ENCODE data around the gene STXBP3.

- TF ChIP-seq, protein P1, sequence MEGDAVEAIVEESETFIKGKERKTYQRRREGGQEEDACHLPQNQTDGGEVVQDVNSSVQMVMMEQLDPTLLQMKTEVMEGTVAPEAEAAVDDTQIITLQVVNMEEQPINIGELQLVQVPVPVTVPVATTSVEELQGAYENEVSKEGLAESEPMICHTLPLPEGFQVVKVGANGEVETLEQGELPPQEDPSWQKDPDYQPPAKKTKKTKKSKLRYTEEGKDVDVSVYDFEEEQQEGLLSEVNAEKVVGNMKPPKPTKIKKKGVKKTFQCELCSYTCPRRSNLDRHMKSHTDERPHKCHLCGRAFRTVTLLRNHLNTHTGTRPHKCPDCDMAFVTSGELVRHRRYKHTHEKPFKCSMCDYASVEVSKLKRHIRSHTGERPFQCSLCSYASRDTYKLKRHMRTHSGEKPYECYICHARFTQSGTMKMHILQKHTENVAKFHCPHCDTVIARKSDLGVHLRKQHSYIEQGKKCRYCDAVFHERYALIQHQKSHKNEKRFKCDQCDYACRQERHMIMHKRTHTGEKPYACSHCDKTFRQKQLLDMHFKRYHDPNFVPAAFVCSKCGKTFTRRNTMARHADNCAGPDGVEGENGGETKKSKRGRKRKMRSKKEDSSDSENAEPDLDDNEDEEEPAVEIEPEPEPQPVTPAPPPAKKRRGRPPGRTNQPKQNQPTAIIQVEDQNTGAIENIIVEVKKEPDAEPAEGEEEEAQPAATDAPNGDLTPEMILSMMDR (conservative IDR thresholded peaks at IDR 0.05): no peak
- no peak for TF ChIP-seq ZFX (IDR thresholded peaks at IDR 0.05)
Measured at GRCh38 chr1:108747898-108748297, 1.4 kb downstream of the STXBP3 start.
